AG09309 (cell line): ENCODE data around the gene VPS13C.

Experiments used
- DNase-seq: peaks from one replicate; pipeline ENCODE4 v3.0.0-alpha.2; 2010; ENCODE audit warnings: low read depth
- H3K4me3 ChIP-seq: 2 replicates; pipeline ENCODE4 v1.5.1; 2011; ENCODE audit warnings: mild to moderate bottlenecking, low read depth, low read length, moderate library complexity; ENCODE audit not compliant: control insufficient read depth
- TF ChIP-seq, protein P1 (sequence below): IDR thresholded peaks from 2 replicates; pipeline ENCODE4 v1.5.1; 2011; ENCODE audit warnings: mild to moderate bottlenecking, low read depth, low read length, inconsistent platforms; ENCODE audit not compliant: insufficient read depth, control insufficient read depth; ENCODE audit errors: missing control alignments

VPS13C gene

GRCh38 chr15:61889706-61890105, 170.5 kb downstream of the VPS13C start:
- TF ChIP-seq, protein P1, sequence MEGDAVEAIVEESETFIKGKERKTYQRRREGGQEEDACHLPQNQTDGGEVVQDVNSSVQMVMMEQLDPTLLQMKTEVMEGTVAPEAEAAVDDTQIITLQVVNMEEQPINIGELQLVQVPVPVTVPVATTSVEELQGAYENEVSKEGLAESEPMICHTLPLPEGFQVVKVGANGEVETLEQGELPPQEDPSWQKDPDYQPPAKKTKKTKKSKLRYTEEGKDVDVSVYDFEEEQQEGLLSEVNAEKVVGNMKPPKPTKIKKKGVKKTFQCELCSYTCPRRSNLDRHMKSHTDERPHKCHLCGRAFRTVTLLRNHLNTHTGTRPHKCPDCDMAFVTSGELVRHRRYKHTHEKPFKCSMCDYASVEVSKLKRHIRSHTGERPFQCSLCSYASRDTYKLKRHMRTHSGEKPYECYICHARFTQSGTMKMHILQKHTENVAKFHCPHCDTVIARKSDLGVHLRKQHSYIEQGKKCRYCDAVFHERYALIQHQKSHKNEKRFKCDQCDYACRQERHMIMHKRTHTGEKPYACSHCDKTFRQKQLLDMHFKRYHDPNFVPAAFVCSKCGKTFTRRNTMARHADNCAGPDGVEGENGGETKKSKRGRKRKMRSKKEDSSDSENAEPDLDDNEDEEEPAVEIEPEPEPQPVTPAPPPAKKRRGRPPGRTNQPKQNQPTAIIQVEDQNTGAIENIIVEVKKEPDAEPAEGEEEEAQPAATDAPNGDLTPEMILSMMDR: no peak
- DNase-seq: no peak
- no peak overlapping the region for H3K4me3 ChIP-seq

DNA sequence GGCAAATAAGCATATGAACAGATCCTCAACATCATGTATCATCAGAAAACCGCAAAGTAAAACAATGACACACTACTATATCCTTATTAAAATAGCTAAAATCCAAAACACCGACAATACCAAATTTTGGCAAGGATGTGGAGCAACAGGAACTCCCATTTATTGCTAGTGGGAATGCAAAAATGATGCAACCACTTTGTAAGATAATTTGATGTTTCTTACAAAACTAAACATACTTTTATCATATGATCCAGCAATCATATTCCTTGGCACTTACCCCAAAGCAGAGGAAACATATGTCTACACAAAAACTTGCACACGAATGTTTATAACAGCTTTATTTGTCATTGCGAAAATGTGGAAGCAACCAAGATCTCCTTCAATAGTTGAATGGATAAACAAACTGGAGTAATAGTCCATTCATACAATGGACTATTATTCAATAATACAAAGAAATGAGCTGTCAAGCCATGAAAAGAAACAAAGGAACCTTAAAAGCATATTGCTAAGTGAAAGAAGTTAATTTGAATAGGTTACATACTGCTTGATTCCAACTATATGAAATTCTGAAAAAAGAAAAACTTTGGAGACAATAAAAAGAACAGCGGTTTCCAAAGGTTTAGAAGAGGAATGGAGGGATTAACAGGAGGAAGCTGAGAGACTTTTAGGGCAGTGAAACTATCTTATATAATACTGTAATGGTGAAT, 172.0 kb downstream of the VPS13C start:
- TF ChIP-seq, protein P1: no peak
- no peak for DNase-seq
- no peak overlapping the region for H3K4me3 ChIP-seq

DNA sequence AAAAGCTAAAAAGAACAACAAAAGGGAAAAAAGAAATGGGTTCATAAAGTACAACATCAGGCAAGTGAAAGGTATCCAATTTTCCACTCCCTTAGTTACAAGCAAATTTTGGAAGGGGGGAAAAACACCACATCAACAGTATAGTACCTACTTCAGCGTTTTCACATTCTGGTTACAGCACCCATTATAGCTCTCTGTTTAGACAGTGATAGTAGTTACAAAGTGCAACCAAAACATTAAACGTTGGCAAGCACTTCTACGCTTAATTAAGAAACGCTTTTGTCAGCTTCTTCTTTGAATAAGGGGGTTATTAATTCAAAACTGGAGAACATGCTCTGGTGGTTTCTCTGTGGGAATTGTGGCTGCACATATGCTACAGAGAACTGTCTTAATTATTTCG, 180.2 kb downstream of the VPS13C start:
- H3K4me3 ChIP-seq: no peak overlapping the region
- DNase-seq: no peak
- TF ChIP-seq, protein P1: no peak

DNA sequence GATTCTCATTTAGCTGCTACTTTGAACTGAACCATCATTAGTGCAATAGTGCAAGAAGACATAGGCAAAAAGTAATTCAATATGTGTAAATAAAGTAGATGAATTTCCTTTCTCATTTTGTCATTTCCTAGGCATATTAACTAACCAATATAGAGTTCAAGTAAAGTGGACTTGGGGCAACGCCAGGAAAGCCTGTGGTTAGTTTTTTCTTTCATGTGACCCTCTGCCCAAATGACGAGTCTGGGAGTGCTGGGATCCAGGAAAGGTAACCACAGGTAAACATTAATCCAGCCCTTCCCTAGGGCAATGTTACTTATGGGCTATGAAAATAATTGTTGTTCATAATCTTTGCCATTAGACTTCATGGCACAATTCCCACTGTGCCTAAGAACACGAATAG, 181.0 kb downstream of the VPS13C start:
- TF ChIP-seq, protein P1: no peak
- no peak overlapping the region for H3K4me3 ChIP-seq
- DNase-seq: no peak

DNA sequence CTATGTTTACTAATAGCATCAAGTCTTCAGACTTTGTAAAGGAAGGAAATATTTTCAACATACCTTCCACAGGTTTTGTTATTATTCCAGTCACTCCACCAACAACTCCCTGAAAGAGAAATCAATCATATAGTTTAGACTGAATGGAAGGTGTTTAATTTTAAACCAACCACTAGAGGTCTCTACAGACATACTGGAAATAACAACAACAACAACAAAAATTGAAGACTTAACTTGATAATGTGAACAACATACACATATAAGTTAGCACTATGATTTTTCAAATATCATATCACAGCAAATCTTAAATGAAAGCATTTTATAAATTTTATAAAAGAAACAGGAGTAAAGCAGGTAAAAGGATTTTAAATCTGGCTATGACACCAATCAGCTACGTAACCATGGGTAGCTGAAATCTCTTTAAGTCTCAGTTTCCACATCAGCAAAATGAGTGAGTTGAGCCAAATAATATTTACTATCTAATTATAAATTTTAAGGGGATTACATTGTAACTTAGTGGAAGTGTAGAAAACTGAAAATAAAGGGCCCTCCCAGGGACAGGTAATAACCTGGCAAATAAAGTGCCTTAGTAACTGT, 188.2 kb downstream of the VPS13C start:
- peak; percentile 2 for DNase-seq
- H3K4me3 ChIP-seq: no peak overlapping the region
- TF ChIP-seq, protein P1: peak; percentile 32

GRCh38 chr15:61869656-61870055, 190.6 kb downstream of the VPS13C start:
- no peak for DNase-seq
- TF ChIP-seq, protein P1: no peak
- no peak overlapping the region for H3K4me3 ChIP-seq

DNA sequence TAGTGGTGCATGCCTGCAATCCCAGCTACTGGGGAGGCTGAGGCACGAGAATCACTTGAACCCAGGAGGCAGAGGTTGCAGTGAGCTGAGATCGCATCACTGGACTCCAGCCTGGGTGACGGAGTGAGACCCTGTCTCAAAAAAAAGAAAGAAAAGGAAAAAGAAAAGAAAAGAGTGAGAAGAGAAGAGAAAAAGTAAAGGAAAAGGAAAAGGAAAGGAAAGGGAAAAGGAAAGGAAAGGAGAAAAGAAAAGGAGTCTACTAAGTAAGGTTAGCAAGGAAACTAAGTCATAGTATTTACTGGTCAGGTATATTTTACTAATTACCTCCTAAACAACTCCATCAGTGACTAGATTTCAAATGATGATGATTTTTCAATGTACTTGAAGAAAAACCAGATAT, 198.3 kb downstream of the VPS13C start:
- no peak for DNase-seq
- H3K4me3 ChIP-seq: no peak overlapping the region
- TF ChIP-seq, protein P1: no peak
